PFSK-1 (cell line): ENCODE results near the gene FGR.

Experiments used
- FOXP2 ChIP-seq: optimal IDR thresholded peaks from 2 replicates; pipeline ENCODE3; 2011; ENCODE audit warnings: borderline replicate concordance, control low read depth, inconsistent platforms; ENCODE audit not compliant: insufficient read depth; ENCODE audit errors: extremely low read length, extremely low read depth
- POLR2AphosphoS5 ChIP-seq: IDR thresholded peaks from 2 replicates; pipeline ENCODE4 v1.6.1; 2012; ENCODE audit warnings: low read depth, mild to moderate bottlenecking, control low read depth, low read length, moderate library complexity
- SIN3A ChIP-seq: IDR thresholded peaks from 2 replicates; pipeline ENCODE4 v1.6.1; 2012; ENCODE audit warnings: mild to moderate bottlenecking, low read length, moderate library complexity, borderline replicate concordance; ENCODE audit not compliant: insufficient read depth
- TAF1 ChIP-seq: IDR thresholded peaks from 2 replicates; pipeline ENCODE4 v1.6.1; 2012; ENCODE audit warnings: low read length, control low read depth, borderline replicate concordance; ENCODE audit not compliant: insufficient read depth
- TF ChIP-seq, protein P1 (sequence below), 2 experiments: IDR thresholded peaks; 2 replicates each; pipeline versions ENCODE4 v1.6.1 to v1.8.0; 2011 to 2012; ENCODE audit warnings: low read depth in 2 of 2, low read length in 2 of 2, control low read depth in 1 of 2, inconsistent platforms in 1 of 2, mild to moderate bottlenecking in 1 of 2, moderate library complexity in 1 of 2; ENCODE audit not compliant: insufficient read depth in 1 of 2

FGR gene

GRCh38 chr1:27630859-27631491 is 4.0 kb downstream of the FGR start:
- TF ChIP-seq, protein P1, sequence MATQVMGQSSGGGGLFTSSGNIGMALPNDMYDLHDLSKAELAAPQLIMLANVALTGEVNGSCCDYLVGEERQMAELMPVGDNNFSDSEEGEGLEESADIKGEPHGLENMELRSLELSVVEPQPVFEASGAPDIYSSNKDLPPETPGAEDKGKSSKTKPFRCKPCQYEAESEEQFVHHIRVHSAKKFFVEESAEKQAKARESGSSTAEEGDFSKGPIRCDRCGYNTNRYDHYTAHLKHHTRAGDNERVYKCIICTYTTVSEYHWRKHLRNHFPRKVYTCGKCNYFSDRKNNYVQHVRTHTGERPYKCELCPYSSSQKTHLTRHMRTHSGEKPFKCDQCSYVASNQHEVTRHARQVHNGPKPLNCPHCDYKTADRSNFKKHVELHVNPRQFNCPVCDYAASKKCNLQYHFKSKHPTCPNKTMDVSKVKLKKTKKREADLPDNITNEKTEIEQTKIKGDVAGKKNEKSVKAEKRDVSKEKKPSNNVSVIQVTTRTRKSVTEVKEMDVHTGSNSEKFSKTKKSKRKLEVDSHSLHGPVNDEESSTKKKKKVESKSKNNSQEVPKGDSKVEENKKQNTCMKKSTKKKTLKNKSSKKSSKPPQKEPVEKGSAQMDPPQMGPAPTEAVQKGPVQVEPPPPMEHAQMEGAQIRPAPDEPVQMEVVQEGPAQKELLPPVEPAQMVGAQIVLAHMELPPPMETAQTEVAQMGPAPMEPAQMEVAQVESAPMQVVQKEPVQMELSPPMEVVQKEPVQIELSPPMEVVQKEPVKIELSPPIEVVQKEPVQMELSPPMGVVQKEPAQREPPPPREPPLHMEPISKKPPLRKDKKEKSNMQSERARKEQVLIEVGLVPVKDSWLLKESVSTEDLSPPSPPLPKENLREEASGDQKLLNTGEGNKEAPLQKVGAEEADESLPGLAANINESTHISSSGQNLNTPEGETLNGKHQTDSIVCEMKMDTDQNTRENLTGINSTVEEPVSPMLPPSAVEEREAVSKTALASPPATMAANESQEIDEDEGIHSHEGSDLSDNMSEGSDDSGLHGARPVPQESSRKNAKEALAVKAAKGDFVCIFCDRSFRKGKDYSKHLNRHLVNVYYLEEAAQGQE (IDR thresholded peaks at IDR 0.05; ENCODE audit: insufficient read depth in 1 of 2, low read depth in 2 of 2, low read length in 2 of 2): no peak
- TF ChIP-seq POLR2AphosphoS5: no peak

DNA sequence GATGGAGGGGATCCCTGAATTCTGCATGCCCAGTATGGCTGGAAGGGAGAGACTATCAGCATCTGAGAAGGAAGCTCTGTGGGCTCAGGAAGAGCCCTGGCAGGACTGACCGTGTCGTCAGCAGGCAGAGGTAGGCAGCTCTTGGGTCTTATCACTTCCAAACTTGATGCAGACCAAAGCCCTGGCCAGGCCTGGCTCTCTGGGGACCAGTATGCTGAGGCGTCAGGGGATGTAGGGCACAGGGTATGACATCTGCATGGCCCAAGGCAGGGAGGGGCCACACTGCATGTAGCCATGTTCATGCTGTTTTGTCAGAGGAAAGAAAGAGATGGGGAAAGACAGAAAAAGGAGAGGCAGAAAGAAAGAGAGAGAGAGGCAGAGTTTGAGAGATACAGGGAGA is 6.3 kb downstream of the FGR start:
- TF ChIP-seq POLR2AphosphoS5 (no peak), TAF1 (no peak)

DNA sequence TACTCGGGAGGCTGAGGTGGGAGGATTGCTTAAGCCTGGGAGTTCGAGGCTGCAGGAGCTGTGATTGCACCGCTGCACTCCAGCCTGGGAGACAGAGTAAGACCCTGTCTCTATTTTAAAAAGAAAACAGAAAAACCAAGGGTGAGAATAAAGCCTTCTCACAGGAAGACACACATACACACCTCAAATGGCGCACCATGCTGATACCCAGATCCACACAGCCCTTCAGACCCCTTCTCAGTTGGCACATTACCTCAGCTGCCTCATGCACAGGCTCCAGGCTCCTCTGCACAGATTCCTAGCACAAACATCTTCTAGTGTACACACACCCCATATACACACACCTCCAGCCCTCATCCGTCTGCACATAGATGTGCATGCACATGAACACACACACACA is 7.9 kb downstream of the FGR start:
- TF ChIP-seq POLR2AphosphoS5 (no peak), SIN3A (no peak), FOXP2 (no peak), TAF1 (no peak)
- TF ChIP-seq, protein P1 (IDR thresholded peaks at IDR 0.05; ENCODE audit: insufficient read depth in 1 of 2, low read depth in 2 of 2, low read length in 2 of 2): no peak

DNA sequence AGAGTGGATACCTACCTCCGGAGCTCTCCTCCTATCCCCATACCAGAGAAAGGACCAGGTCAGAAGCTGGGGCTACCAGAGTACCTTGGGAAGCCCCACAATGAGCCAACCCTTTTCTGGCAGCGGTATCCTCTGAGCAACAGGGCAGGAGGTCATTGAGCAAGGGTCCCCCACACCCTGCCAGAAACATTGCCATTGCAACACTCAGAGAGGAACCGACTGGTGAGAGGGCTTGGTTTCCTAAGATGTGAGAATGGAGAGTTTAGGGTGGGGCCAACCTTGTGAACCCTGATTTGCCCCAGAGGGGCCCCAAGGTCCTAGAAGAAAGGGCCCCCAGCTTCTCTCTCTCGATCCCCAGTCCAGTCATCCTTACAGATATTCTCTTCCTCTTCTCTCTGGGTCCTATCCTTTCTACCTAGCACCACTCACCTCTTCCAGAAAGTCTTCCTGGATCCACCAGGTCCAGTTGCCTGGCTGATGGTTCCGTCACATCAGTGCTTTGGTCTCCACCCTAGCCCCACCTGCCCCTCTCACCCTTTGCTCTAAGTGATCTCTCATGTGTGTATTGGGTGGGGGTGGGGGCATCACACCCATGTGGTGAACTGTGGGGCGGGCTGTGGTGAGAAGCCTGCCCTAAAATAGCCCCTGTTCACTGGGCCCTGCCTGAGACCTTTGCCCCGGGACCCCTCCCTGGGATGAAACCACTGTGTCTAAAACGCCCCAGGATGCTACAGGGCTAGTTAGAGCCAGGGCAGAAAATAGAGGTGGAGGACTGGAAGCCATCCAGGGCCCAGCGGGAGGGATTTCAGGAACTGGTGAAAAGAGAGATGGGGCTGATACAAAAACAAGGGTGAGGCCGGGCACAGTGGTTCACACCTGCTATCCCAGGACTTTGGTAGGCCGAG is 8.7 kb downstream of the FGR start:
- TF ChIP-seq, protein P1 (IDR thresholded peaks at IDR 0.05; ENCODE audit: insufficient read depth in 1 of 2, low read depth in 2 of 2, low read length in 2 of 2): no peak
- TF ChIP-seq TAF1 (no peak), POLR2AphosphoS5 (no peak), FOXP2 (no peak), SIN3A (no peak)

DNA sequence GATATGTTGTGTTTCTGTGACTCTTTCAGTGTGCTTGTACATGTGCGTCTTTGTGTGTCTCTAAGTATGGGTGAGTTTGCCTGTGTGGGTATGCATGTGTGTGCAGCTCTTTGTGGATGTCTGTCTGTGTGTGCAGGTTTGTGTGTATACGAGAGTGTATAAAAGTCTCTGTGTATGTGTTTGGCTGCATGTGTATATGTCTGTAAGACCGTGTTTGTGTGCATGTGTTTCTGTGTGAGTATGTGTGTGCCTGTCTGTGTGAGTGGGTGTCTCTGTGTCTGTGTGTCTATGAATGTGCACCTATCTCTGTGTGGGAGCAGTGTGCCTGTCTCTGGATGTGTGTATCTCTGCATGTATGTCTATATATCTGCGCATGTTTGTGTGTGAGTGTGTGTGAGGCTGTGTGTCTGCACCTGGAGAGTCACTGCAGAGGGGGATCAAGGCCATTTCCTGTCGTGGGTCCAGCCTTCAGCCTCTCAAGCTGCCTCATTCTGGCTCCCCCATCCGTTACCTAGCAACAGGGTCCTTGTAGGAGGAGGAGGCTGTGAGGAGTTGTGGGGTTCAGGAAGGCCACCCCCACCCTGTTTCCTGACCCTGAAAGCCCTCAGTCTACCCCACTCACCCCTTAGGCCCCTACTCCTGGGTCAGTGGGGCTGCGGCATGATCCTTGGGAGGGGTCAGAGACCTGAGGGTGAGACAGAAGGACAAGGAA is 10.4 kb downstream of the FGR start:
- TF ChIP-seq SIN3A (no peak), TAF1 (no peak), FOXP2 (no peak), POLR2AphosphoS5 (no peak)
- TF ChIP-seq, protein P1 (IDR thresholded peaks at IDR 0.05; ENCODE audit: insufficient read depth in 1 of 2, low read depth in 2 of 2, low read length in 2 of 2): no peak
